Psoas muscle (tissue), 8 donors: Measurements from ENCODE around the gene SIGLEC15. TPM values are rescaled to one million over a fixed set of nuclear protein-coding genes. Genes with fewer than 3 reads are reported as not detected.

Source experiments
- ATAC-seq, 4 donors: fragments of 200-7000 bp; cut with Tn5 transposase; one replicate each; pipeline ENCODE4 v1.9.1; 2020; ENCODE audit warnings: moderate library complexity in 3 of 4, mild to moderate bottlenecking in 2 of 4
- DNase-seq, 2 donors: peaks; one replicate each; pipeline ENCODE4 v3.0.0-alpha.2; 2020
- H3K27ac ChIP-seq: fragments of 200-600 bp; one replicate; pipeline ENCODE4 v1.8.0; 2022
- H3K27me3 ChIP-seq, 3 donors: fragments of 200-600 bp in 1 of 3; one replicate each; pipeline versions ENCODE4 v1.6.1 to v1.8.0; 2013 to 2022; ENCODE audit warnings: low read length in 2 of 3, mild to moderate bottlenecking in 2 of 3, moderate library complexity in 1 of 3; ENCODE audit not compliant: insufficient read depth in 3 of 3
- H3K36me3 ChIP-seq, 2 donors: fragments of 200-600 bp in 1 of 2; one replicate each; pipeline versions ENCODE4 v1.6.1 to v1.8.0; 2013 to 2022; ENCODE audit warnings: low read depth in 1 of 2, mild to moderate bottlenecking in 1 of 2, moderate library complexity in 1 of 2; ENCODE audit not compliant: insufficient read depth in 1 of 2
- H3K4me1 ChIP-seq: fragments of 200-600 bp; one replicate; pipeline ENCODE4 v1.8.0; 2022
- H3K4me3 ChIP-seq: fragments of 200-600 bp; one replicate; pipeline ENCODE4 v1.8.0; 2022; ENCODE audit warnings: mild to moderate bottlenecking
- H3K9me3 ChIP-seq: fragments of 200-600 bp; one replicate; pipeline ENCODE4 v1.8.0; 2022
- CTCF ChIP-seq: fragments of 200-600 bp; IDR thresholded peaks from one replicate; pipeline ENCODE4 v1.8.0; 2022; ENCODE audit warnings: antibody characterized with exemption
- WGBS, 3 donors: extraction: QIAGEN DNeasy Blood & Tissue Kit; methylation state at CpG; one replicate each; pipeline versions ENCODE4 v1.1.6 to v1.1.7; 2013; 5-methylcytosine and 5-hydroxymethylcytosine counted together
- intact Hi-C, 2 donors: fragments of 100-400 bp; cut with DNase I; formaldehyde crosslinking; loops; one replicate each; pipeline versions ENCODE4 v1.11.0 to v1.14.2; 2022
- polyA plus RNA-seq, 3 donors: library from polyadenylated mRNA; stranded (reverse); fragments of 200-250 nt; gene quantifications; one replicate each; pipeline ENCODE4 v1.2.3, GENCODE V29; 2013
- total RNA-seq, 4 donors: library from RNA; stranded (reverse); fragmentation: NEBNext Ultra II Directional in 2 of 4; extraction: Animal tissue kit (Norgen Biotek cat#: 25700) in 2 of 4; gene quantifications; one replicate each; pipeline versions ENCODE4 v1.2.1 to v1.2.4, GENCODE V29; 2021 to 2023
- donor health status: healthy with polysubstance abuse.
- donor health status: DM: no; HTN: no; CAD: no; lungs with moderate emphysema.
- donor health status: Bipolar disorder and iron deficiency.
- donor health status: healthy.
- donor health status: DM: yes; HTN: yes; CAD: no.
- donor health status: DM: no; HTN: no; CAD: no.
- donor health status: DM: no; HTN: no; CAD: no.
- donor health status: DM: yes; HTN: yes; CAD: no.

Gene SIGLEC15
- total and polyA plus RNA-seq, 7 donors = not detected

- H3K36me3 ChIP-seq = no peaks in the 10 kb centered on the region
- H3K27ac ChIP-seq = no peak overlapping the region
- no peak for DNase-seq
- H3K27me3 ChIP-seq = no peaks in the 10 kb centered on the region
- no peaks in the 10 kb centered on the region for H3K9me3 ChIP-seq
- no peak for ATAC-seq
- H3K4me1 ChIP-seq = no peaks in the 10 kb centered on the region
- no peak for TF ChIP-seq CTCF
- intact Hi-C loops = no loop called here
- H3K4me3 ChIP-seq = no peak overlapping the region
- WGBS, 3 donors = 95 to 96% (median 96%) methylated on average over 1 of the region's 1 CpG
These were observed 38.1 kb upstream of the SIGLEC15 start for GRCh38 chr18:45787346-45787745.

- WGBS, 3 donors = 84 to 91% (median 88%) methylated on average over 3 of the region's 3 CpGs
- DNase-seq (no peak), ATAC-seq (no peak)
- H3K27me3 ChIP-seq = no peaks in the 10 kb centered on the region
- no peak overlapping the region for H3K4me3 ChIP-seq
- H3K4me1 ChIP-seq = no peaks in the 10 kb centered on the region
- TF ChIP-seq CTCF = no peak
- no peak overlapping the region for H3K27ac ChIP-seq
- intact Hi-C loops = no loop called here
- no peaks in the 10 kb centered on the region for H3K9me3 ChIP-seq
- H3K36me3 ChIP-seq = no peaks in the 10 kb centered on the region
These were observed 36.6 kb upstream of the SIGLEC15 start for GRCh38 chr18:45788861-45789260.

- H3K4me3 ChIP-seq = no peak overlapping the region
- no peaks in the 10 kb centered on the region for H3K9me3 ChIP-seq
- H3K4me1 ChIP-seq = no peaks in the 10 kb centered on the region
- H3K36me3 ChIP-seq = no peaks in the 10 kb centered on the region
- WGBS, 3 donors = 75 to 78% (median 77%) methylated on average over 5 of the region's 5 CpGs
- H3K27ac ChIP-seq = no peak overlapping the region
- DNase-seq (no peak), ATAC-seq (no peak)
- intact Hi-C loops = no loop called here
- no peak for TF ChIP-seq CTCF
- no peaks in the 10 kb centered on the region for H3K27me3 ChIP-seq
These were observed 32.8 kb upstream of the SIGLEC15 start for GRCh38 chr18:45792506-45793263.

GRCh38 chr18:45793264-45793965 is 32.1 kb upstream of the SIGLEC15 start:
- Histone ChIP-seq H3K9me3 (no peaks in the 10 kb centered on the region), H3K4me3 (no peak overlapping the region), H3K36me3 (no peaks in the 10 kb centered on the region), H3K27ac (no peak overlapping the region), H3K27me3 (no peaks in the 10 kb centered on the region), H3K4me1 (no peaks in the 10 kb centered on the region)
- intact Hi-C loops = no loop called here
- ATAC-seq (no peak), DNase-seq (no peak)
- 53 to 55% (median 55%) methylated on average over 4 of the region's 4 CpGs for WGBS, 3 donors
- no peak for TF ChIP-seq CTCF
